ENCODE data around the gene ZMYND19. TPM values are rescaled to one million over a fixed set of nuclear protein-coding genes. Genes with fewer than 3 reads are reported as not detected.
"Not testable (repeated sequence)": the region's sequence is repeated elsewhere in the genome, so short reads cannot be mapped to it uniquely, and the experiment has no call there.

The ZMYND19 gene
- total RNA-seq, 2 donors from 2014 or later, result 31.5 to 96.1 TPM

GRCh38 chr9:137607141-137607857 lies 17.0 kb upstream of the ZMYND19 start:
- no peak for ATAC-seq
- peak overlapping the region; percentile 18 to 76 for H3K27ac Mint-ChIP-seq

GRCh38 chr9:137606734-137607138 lies 16.4 kb upstream of the ZMYND19 start:
- DNase-seq (ENCODE audit: low spot score) (no peak), ATAC-seq (no peak)
- H3K27ac Mint-ChIP-seq, result peak overlapping the region; percentile 18 to 76
- no peaks in the 10 kb centered on the region for H3K36me3 Mint-ChIP-seq
- H3K4me3 Mint-ChIP-seq, result peak overlapping the region; percentile 79
- no peaks in the 10 kb centered on the region for H3K9me3 Mint-ChIP-seq
- no peaks in the 10 kb centered on the region for H3K27me3 Mint-ChIP-seq
- H3K4me1 Mint-ChIP-seq (ENCODE audit: low read depth in 2 of 2), result peaks cover 21 to 23% of the 10 kb centered on the region in 2 donors

More at GRCh38 chr9:137607141-137607857, 17.0 kb upstream of the ZMYND19 start:
- no peak for DNase-seq (ENCODE audit: low spot score)
- Mint-ChIP-seq H3K27me3 (no peaks in the 10 kb centered on the region), H3K4me3 (peak overlapping the region; percentile 79), H3K9me3 (no peaks in the 10 kb centered on the region), H3K4me1 (ENCODE audit: low read depth in 2 of 2) (peaks cover 21 to 23% of the 10 kb centered on the region in 2 donors), H3K36me3 (no peaks in the 10 kb centered on the region)

- H3K27ac Mint-ChIP-seq, result peak overlapping the region; percentile 18 to 76
- no peaks in the 10 kb centered on the region for H3K27me3 Mint-ChIP-seq
- ATAC-seq (no peak), DNase-seq (ENCODE audit: low spot score) (no peak)
- no peaks in the 10 kb centered on the region for H3K36me3 Mint-ChIP-seq
- peaks cover 17 to 23% of the 10 kb centered on the region in 2 donors for H3K4me1 Mint-ChIP-seq (ENCODE audit: low read depth in 2 of 2)
- H3K4me3 Mint-ChIP-seq, result peak overlapping the region; percentile 79
- H3K9me3 Mint-ChIP-seq, result no peaks in the 10 kb centered on the region
These were observed 15.8 kb upstream of the ZMYND19 start for GRCh38 chr9:137606005-137606621.

GRCh38 chr9:137605121-137606004 lies 15.1 kb upstream of the ZMYND19 start, which contains the start of gene ARRDC1:
Gene ARRDC1, plus strand, starts transcription at chr9:137605686. Its CDS starts 32 bp downstream, at chr9:137605718.
- H3K36me3 Mint-ChIP-seq, result no peaks in the 10 kb centered on the region
- no peaks in the 10 kb centered on the region for H3K27me3 Mint-ChIP-seq
- peaks cover 17 to 23% of the 10 kb centered on the region in 2 donors for H3K4me1 Mint-ChIP-seq (ENCODE audit: low read depth in 2 of 2)
- H3K27ac Mint-ChIP-seq, result peak within 1 kb of the TSS; percentile 18 to 76
- ATAC-seq (peak; percentile 93 to 95), DNase-seq (ENCODE audit: low spot score) (peak; percentile 97)
- peak within 1 kb of the TSS; percentile 79 for H3K4me3 Mint-ChIP-seq
- H3K9me3 Mint-ChIP-seq, result no peaks in the 10 kb centered on the region

GRCh38 chr9:137604345-137605086 lies 14.2 kb upstream of the ZMYND19 start:
- Mint-ChIP-seq H3K4me1 (ENCODE audit: low read depth in 2 of 2) (peaks cover 17 to 23% of the 10 kb centered on the region in 2 donors), H3K36me3 (no peaks in the 10 kb centered on the region), H3K4me3 (no peak overlapping the region), H3K27me3 (no peaks in the 10 kb centered on the region), H3K9me3 (no peaks in the 10 kb centered on the region), H3K27ac (no peak overlapping the region)
- DNase-seq (ENCODE audit: low spot score) (no peak), ATAC-seq (no peak)

GRCh38 chr9:137603879-137604278 lies 13.6 kb upstream of the ZMYND19 start:
- no peak overlapping the region for H3K27ac Mint-ChIP-seq

GRCh38 chr9:137602661-137603060 lies 12.3 kb upstream of the ZMYND19 start:
- Mint-ChIP-seq H3K9me3 (no peaks in the 10 kb centered on the region), H3K4me1 (ENCODE audit: low read depth in 2 of 2) (peaks cover 8 to 22% of the 10 kb centered on the region in 2 donors), H3K27ac (peak overlapping the region in 1 of 2 donors; percentile 8), H3K36me3 (no peaks in the 10 kb centered on the region), H3K4me3 (peak overlapping the region; percentile 74), H3K27me3 (no peaks in the 10 kb centered on the region)
- DNase-seq (ENCODE audit: low spot score) (no peak), ATAC-seq (no peak)

More at GRCh38 chr9:137603879-137604278, 13.6 kb upstream of the ZMYND19 start:
- H3K4me3 Mint-ChIP-seq, result no peak overlapping the region
- ATAC-seq (no peak), DNase-seq (ENCODE audit: low spot score) (no peak)
- H3K27me3 Mint-ChIP-seq, result no peaks in the 10 kb centered on the region
- no peaks in the 10 kb centered on the region for H3K9me3 Mint-ChIP-seq
- H3K4me1 Mint-ChIP-seq (ENCODE audit: low read depth in 2 of 2), result peaks cover 17 to 23% of the 10 kb centered on the region in 2 donors
- H3K36me3 Mint-ChIP-seq, result no peaks in the 10 kb centered on the region

GRCh38 chr9:137598943-137599342 lies 8.6 kb upstream of the ZMYND19 start:
- Mint-ChIP-seq H3K4me1 (ENCODE audit: low read depth in 2 of 2) (peaks cover 0 to 15% of the 10 kb centered on the region in 2 donors), H3K27ac (no peak overlapping the region), H3K36me3 (no peaks in the 10 kb centered on the region), H3K27me3 (no peaks in the 10 kb centered on the region), H3K4me3 (no peak overlapping the region), H3K9me3 (no peaks in the 10 kb centered on the region)
- no peak for ATAC-seq
- DNase-seq (ENCODE audit: low spot score), result no peak

GRCh38 chr9:137596577-137596976 lies 6.3 kb upstream of the ZMYND19 start:
- DNase-seq (ENCODE audit: low spot score); H3K27me3 Mint-ChIP-seq; H3K4me3 Mint-ChIP-seq; H3K4me1 Mint-ChIP-seq (ENCODE audit: low read depth in 2 of 2); H3K27ac Mint-ChIP-seq; H3K36me3 Mint-ChIP-seq; ATAC-seq; H3K9me3 Mint-ChIP-seq: not testable (repeated sequence)

GRCh38 chr9:137593176-137593575 lies 2.9 kb upstream of the ZMYND19 start:
- no peaks in the 10 kb centered on the region for H3K27me3 Mint-ChIP-seq
- DNase-seq (ENCODE audit: low spot score) (no peak), ATAC-seq (no peak)
- H3K27ac Mint-ChIP-seq, result peak overlapping the region in 1 of 2 donors; percentile 39
- H3K4me1 Mint-ChIP-seq (ENCODE audit: low read depth in 2 of 2), result peaks cover 2 to 5% of the 10 kb centered on the region in 2 donors
- H3K4me3 Mint-ChIP-seq, result no peak overlapping the region
- no peaks in the 10 kb centered on the region for H3K9me3 Mint-ChIP-seq
- no peaks in the 10 kb centered on the region for H3K36me3 Mint-ChIP-seq

- no peak for DNase-seq (ENCODE audit: low spot score)
- Mint-ChIP-seq H3K27ac (no peak overlapping the region), H3K27me3 (no peaks in the 10 kb centered on the region), H3K4me3 (no peak overlapping the region), H3K9me3 (no peaks in the 10 kb centered on the region), H3K36me3 (no peaks in the 10 kb centered on the region), H3K4me1 (ENCODE audit: low read depth in 2 of 2) (peaks cover 0 to 9% of the 10 kb centered on the region in 2 donors)
- no peak for ATAC-seq
These were observed 2.5 kb upstream of the ZMYND19 start for GRCh38 chr9:137592767-137593166.

- Mint-ChIP-seq H3K4me1 (ENCODE audit: low read depth in 2 of 2) (peaks cover 0 to 14% of the 10 kb centered on the region in 2 donors), H3K4me3 (peak overlapping the region; percentile 94), H3K9me3 (no peaks in the 10 kb centered on the region)
These were observed 216 bp downstream of the ZMYND19 start for GRCh38 chr9:137590123-137590468.

More at GRCh38 chr9:137590123-137590468, 216 bp downstream of the ZMYND19 start:
- no peak overlapping the region for H3K27ac Mint-ChIP-seq
- no peak for ATAC-seq
- H3K27me3 Mint-ChIP-seq, result no peaks in the 10 kb centered on the region
- H3K36me3 Mint-ChIP-seq, result peaks cover 5% of the 10 kb centered on the region
- DNase-seq (ENCODE audit: low spot score), result no peak
